IMR-90 (cell line): ENCODE results near the gene ARMH3. TPM values are rescaled to one million over a fixed set of nuclear protein-coding genes. Genes with fewer than 3 reads are reported as not detected.

ENCODE experiments used
- ATAC-seq: fragments of 200-7000 bp; cut with Tn5 transposase; 2 replicates; pipeline ENCODE4 v1.9.1; 2020; ENCODE audit warnings: low read depth, mild to moderate bottlenecking, moderate library complexity
- BruUV-seq: library from RNA; stranded (reverse); fragments of 400-500 nt; replicated peaks from 2 replicates; lab custom pipeline; 2021; lab: Mats Ljungman, UMichigan
- CTCF ChIA-PET: fragments of 300-600 bp; formaldehyde crosslinking; extraction: SDS; loops from one replicate; lab custom pipeline; 2021; ENCODE audit warnings: antibody characterized with exemption; lab: Yijun Ruan, JAX
- POLR2A ChIA-PET: fragments of 300-600 bp; sonication (Branson Sonifier 250); formaldehyde crosslinking; loops from one replicate; lab custom pipeline; 2022; ENCODE audit warnings: antibody characterized with exemption; ENCODE audit not compliant: unreplicated experiment; lab: Charles Lee
- DNase-seq: peaks from one replicate; pipeline ENCODE4 v3.0.0; 2013
- H2AFZ ChIP-seq: replicated peaks from 2 replicates; pipeline ENCODE3; 2013; ENCODE audit warnings: low read length, mild to moderate bottlenecking; ENCODE audit not compliant: poor library complexity
- H2AK5ac ChIP-seq: 2 replicates; pipeline ENCODE4 v1.6.1; 2013; ENCODE audit warnings: low read depth, low read length, inconsistent platforms
- H2AK9ac ChIP-seq: replicated peaks from 2 replicates; pipeline ENCODE3; 2013; ENCODE audit warnings: mild to moderate bottlenecking, low read depth, low read length, moderate library complexity; ENCODE audit not compliant: poor library complexity
- H2BK120ac ChIP-seq: 2 replicates; pipeline ENCODE4 v1.6.1; 2013; ENCODE audit warnings: low read depth, low read length, inconsistent platforms
- H2BK15ac ChIP-seq: 3 replicates; pipeline ENCODE4 v1.6.1; 2013; ENCODE audit warnings: low read depth, low read length, inconsistent platforms
- H2BK20ac ChIP-seq: 2 replicates; pipeline ENCODE4 v1.6.1; 2013; ENCODE audit warnings: low read depth, mild to moderate bottlenecking, inconsistent platforms, low read length, moderate library complexity
- H2BK5ac ChIP-seq: 2 replicates; pipeline ENCODE4 v1.6.1; 2013; ENCODE audit warnings: mild to moderate bottlenecking, low read depth, low read length, inconsistent platforms; ENCODE audit not compliant: poor library complexity, severe bottlenecking
- H3K14ac ChIP-seq: replicated peaks from 2 replicates; pipeline ENCODE4 v1.6.1; 2013; ENCODE audit warnings: low read depth, low read length, inconsistent platforms
- H3K18ac ChIP-seq: 2 replicates; pipeline ENCODE4 v1.6.1; 2013; ENCODE audit warnings: low read depth, low read length, control low read depth
- H3K23ac ChIP-seq: 2 replicates; pipeline ENCODE4 v1.6.1; 2013; ENCODE audit warnings: low read depth, low read length, inconsistent platforms
- H3K27ac ChIP-seq: 2 replicates; pipeline ENCODE4 v1.5.1; 2013; ENCODE audit warnings: mild to moderate bottlenecking, control low read depth, low read length; ENCODE audit not compliant: insufficient read depth
- H3K27me3 ChIP-seq: 2 replicates; pipeline ENCODE4 v1.6.1; 2013; ENCODE audit warnings: low read length; ENCODE audit not compliant: control insufficient read depth, insufficient read depth
- H3K36me3 ChIP-seq: 2 replicates; pipeline ENCODE4 v1.6.1; 2013; ENCODE audit warnings: low read length, mixed read lengths; ENCODE audit not compliant: control insufficient read depth, insufficient read depth
- H3K4ac ChIP-seq: 2 replicates; pipeline ENCODE4 v1.6.1; 2013; ENCODE audit warnings: low read depth, low read length, inconsistent platforms
- H3K4me1 ChIP-seq: 2 replicates; pipeline ENCODE4 v1.6.1; 2013; ENCODE audit warnings: low read length, mixed read lengths; ENCODE audit not compliant: control insufficient read depth, insufficient read depth
- H3K4me2 ChIP-seq: 2 replicates; pipeline ENCODE4 v1.6.1; 2013; ENCODE audit warnings: low read depth, mild to moderate bottlenecking, control low read depth, low read length, moderate library complexity
- H3K4me3 ChIP-seq: 2 replicates; pipeline ENCODE4 v1.5.1; 2013; ENCODE audit warnings: low read depth, mild to moderate bottlenecking, control low read depth, low read length, moderate library complexity; ENCODE audit not compliant: insufficient read depth
- H3K56ac ChIP-seq: 2 replicates; pipeline ENCODE4 v1.6.1; 2013; ENCODE audit warnings: low read length, inconsistent platforms; ENCODE audit not compliant: insufficient read depth; ENCODE audit errors: extremely low read depth
- H3K79me1 ChIP-seq, 2 experiments: 2 replicates each; pipeline ENCODE4 v1.6.1; 2013; ENCODE audit warnings: low read length in 2 of 2, inconsistent platforms in 1 of 2, low read depth in 1 of 2
- H3K9ac ChIP-seq: 2 replicates; pipeline ENCODE4 v1.6.1; 2013; ENCODE audit warnings: low read depth, low read length, control low read depth
- H3K9me1 ChIP-seq: 2 replicates; pipeline ENCODE4 v1.6.1; 2013; ENCODE audit warnings: low read length, inconsistent platforms; ENCODE audit not compliant: insufficient read depth
- H3K9me3 ChIP-seq: 2 replicates; pipeline ENCODE4 v1.6.1; 2013; ENCODE audit warnings: low read length; ENCODE audit not compliant: control insufficient read depth, insufficient read depth
- H4K20me1 ChIP-seq: 2 replicates; pipeline ENCODE4 v1.6.1; 2013; ENCODE audit warnings: low read length, inconsistent platforms; ENCODE audit not compliant: insufficient read depth
- H4K5ac ChIP-seq: 2 replicates; pipeline ENCODE4 v1.6.1; 2013; ENCODE audit warnings: mild to moderate bottlenecking, low read depth, low read length, control low read depth
- H4K8ac ChIP-seq, 2 experiments: 2 replicates each; pipeline ENCODE4 v1.6.1; 2013; ENCODE audit warnings: low read depth in 2 of 2, low read length in 2 of 2, control low read depth in 1 of 2, inconsistent platforms in 1 of 2
- H4K91ac ChIP-seq: 2 replicates; pipeline ENCODE4 v1.6.1; 2013; ENCODE audit warnings: low read depth, low read length, inconsistent platforms; ENCODE audit not compliant: insufficient read depth
- CEBPB ChIP-seq: IDR thresholded peaks from 2 replicates; pipeline ENCODE4 v1.6.1; 2012; ENCODE audit warnings: low read depth, low read length, improper control_type of control experiment
- CHD1 ChIP-seq: IDR thresholded peaks from 2 replicates; pipeline ENCODE4 v1.6.1; 2012; ENCODE audit warnings: low read depth, low read length, improper control_type of control experiment
- CTCF ChIP-seq: conservative IDR thresholded peaks from 2 replicates; pipeline ENCODE4 v1.5.1; 2012; ENCODE audit warnings: mild to moderate bottlenecking, low read depth, low read length, improper control_type of control experiment
- FOS ChIP-seq: fragments of 150-350 bp; IDR thresholded peaks from 2 replicates; pipeline ENCODE4 v1.6.1; 2016; ENCODE audit warnings: low read depth, low read length
- MAZ ChIP-seq: IDR thresholded peaks from 2 replicates; pipeline ENCODE4 v1.6.1; 2012; ENCODE audit warnings: low read depth, mild to moderate bottlenecking, low read length, improper control_type of control experiment, moderate library complexity, borderline replicate concordance
- NFE2L2 ChIP-seq: fragments of 150-350 bp; IDR thresholded peaks from 2 replicates; pipeline ENCODE4 v1.6.1; 2016; ENCODE audit warnings: low read depth, mild to moderate bottlenecking, low read length
- POLR2A ChIP-seq: IDR thresholded peaks from 2 replicates; pipeline ENCODE4 v1.6.1; 2012; ENCODE audit warnings: mild to moderate bottlenecking, low read depth, low read length
- RAD21 ChIP-seq: IDR thresholded peaks from 2 replicates; pipeline ENCODE4 v1.6.1; 2012; ENCODE audit warnings: low read length, improper control_type of control experiment
- RCOR1 ChIP-seq: IDR thresholded peaks from 2 replicates; pipeline ENCODE4 v1.6.1; 2012; ENCODE audit warnings: mild to moderate bottlenecking, low read length, improper control_type of control experiment; ENCODE audit not compliant: insufficient replicate concordance
- SMC3 ChIP-seq: fragments of 150-350 bp; IDR thresholded peaks from 2 replicates; pipeline ENCODE4 v1.6.1; 2016; ENCODE audit warnings: low read depth, mild to moderate bottlenecking, antibody characterized with exemption, low read length, moderate library complexity
- WGBS, 2 experiments: methylation state at CpG; one replicate each; pipeline versions ENCODE4 v1.1.5 to v1.1.7; 2013; ENCODE audit warnings: missing lambda C conversion rate in 2 of 2; ENCODE audit not compliant: insufficient read length in 1 of 2; ENCODE audit errors: extremely low coverage in 2 of 2; 5-methylcytosine and 5-hydroxymethylcytosine counted together
- dilution Hi-C: fragments of 300-500 bp; cut with HindIII; formaldehyde crosslinking; loops from one replicate; pipeline ENCODE4 v1.14.3; 2018; ENCODE audit warnings: low sequenced_read_pairs; ENCODE audit not compliant: unreplicated experiment
- in situ Hi-C: fragments of 300-500 bp; cut with MboI; formaldehyde crosslinking; loops from 3 replicates; pipeline ENCODE4 v1.14.3; 2019; ENCODE audit warnings: low sequenced_read_pairs, inconsistent platforms, mixed read lengths
- intact Hi-C: fragments of 100-400 bp; cut with micrococcal nuclease; formaldehyde crosslinking; loops from 2 replicates; pipeline ENCODE4 v1.10.0; 2022
- polyA plus RNA-seq, 3 experiments: library from polyadenylated mRNA; depleted of rRNA; stranded (reverse); fragments of >200 nt; gene quantifications; 2 replicates each; pipeline ENCODE4 v1.2.3, GENCODE V29; 2012; ENCODE audit warnings: low replicate concordance in 1 of 3
- total RNA-seq: library from RNA; depleted of rRNA; stranded (reverse); fragments of >200 nt; gene quantifications from 2 replicates; pipeline ENCODE4 v1.2.3, GENCODE V29; 2012

ARMH3 gene
- total and polyA plus RNA-seq, 2 of the 4 experiments (the other 2 are of a cell fraction), result 12.1 to 13.1 TPM

- Histone ChIP-seq H3K9me3 (no peaks in the 10 kb centered on the region), H2BK15ac (no peak overlapping the region), H4K8ac (no peak overlapping the region), H3K23ac (no peak overlapping the region), H3K4me2 (no peak overlapping the region), H3K36me3 (peaks cover 4% of the 10 kb centered on the region), H2AK5ac (no peak overlapping the region), H3K56ac (no peak overlapping the region), H2BK20ac (no peak overlapping the region), H3K27ac (no peak overlapping the region), H3K14ac (no peak overlapping the region), H2BK120ac (0 out of 2 replicates have a peak overlapping the region, but pooled peaks have one; percentile 29), H4K20me1 (no peaks in the 10 kb centered on the region), H3K4me3 (no peak overlapping the region), H3K79me1 (peaks cover 0 to 3% of the 10 kb centered on the region in 2 experiments; a peak in 1 of 4 replicates), H2AK9ac (no peak overlapping the region), H3K9ac (no peak overlapping the region), H3K27me3 (no peaks in the 10 kb centered on the region), H3K18ac (no peak overlapping the region), H3K4me1 (no peaks in the 10 kb centered on the region), H2BK5ac (peak overlapping the region; percentile 1), H3K4ac (no peak overlapping the region), H3K9me1 (no peaks in the 10 kb centered on the region), H4K5ac (no peak overlapping the region), H4K91ac (no peak overlapping the region), H2AFZ (no peak overlapping the region)
- in situ Hi-C loops (loop anchor here (5.0 to 10.0 kb wide), 2 partner anchors 125 to 168 kb away; partner anchors contain the start of gene KCNIP2), intact Hi-C loops (loop anchor here (1.0 kb wide), 3 partner anchors 121 to 174 kb away; no protein-coding TSS in a partner anchor), dilution Hi-C loops (no loop called here)
- TF ChIP-seq RAD21 (peak; percentile 100), MAZ (no peak), CEBPB (no peak), SMC3 (peak; percentile 100), POLR2A (peak; percentile 53; the same call in 1 of the 2 replicates), CHD1 (no peak), NFE2L2 (no peak), CTCF (peak; percentile 99; the same call in 1 of the 2 replicates), FOS (peak; percentile 57), RCOR1 (no peak)
- ATAC-seq (peak; percentile 100), DNase-seq (peak; percentile 93)
- BruUV-seq, result no TSS peak
- ChIA-PET POLR2A (interaction anchor here (1.2 to 1.6 kb wide), 2 partner anchors 161 to 169 kb away, joined by 3 to 6 read pairs; no protein-coding TSS in a partner anchor), CTCF (interaction anchor here (0.6 to 5.2 kb wide), 25 partner anchors 10 to 174 kb away, joined by 3 to 60 read pairs (median 4); no protein-coding TSS in a partner anchor)
- no CpG with 5 or more reads among the region's 1 CpG for WGBS, 2 experiments
Observed at GRCh38 chr10:102009801-102010425, 46.1 kb downstream of the ARMH3 start.
